Measurements from ENCODE around the gene YPEL1.

Gene YPEL1

DNA sequence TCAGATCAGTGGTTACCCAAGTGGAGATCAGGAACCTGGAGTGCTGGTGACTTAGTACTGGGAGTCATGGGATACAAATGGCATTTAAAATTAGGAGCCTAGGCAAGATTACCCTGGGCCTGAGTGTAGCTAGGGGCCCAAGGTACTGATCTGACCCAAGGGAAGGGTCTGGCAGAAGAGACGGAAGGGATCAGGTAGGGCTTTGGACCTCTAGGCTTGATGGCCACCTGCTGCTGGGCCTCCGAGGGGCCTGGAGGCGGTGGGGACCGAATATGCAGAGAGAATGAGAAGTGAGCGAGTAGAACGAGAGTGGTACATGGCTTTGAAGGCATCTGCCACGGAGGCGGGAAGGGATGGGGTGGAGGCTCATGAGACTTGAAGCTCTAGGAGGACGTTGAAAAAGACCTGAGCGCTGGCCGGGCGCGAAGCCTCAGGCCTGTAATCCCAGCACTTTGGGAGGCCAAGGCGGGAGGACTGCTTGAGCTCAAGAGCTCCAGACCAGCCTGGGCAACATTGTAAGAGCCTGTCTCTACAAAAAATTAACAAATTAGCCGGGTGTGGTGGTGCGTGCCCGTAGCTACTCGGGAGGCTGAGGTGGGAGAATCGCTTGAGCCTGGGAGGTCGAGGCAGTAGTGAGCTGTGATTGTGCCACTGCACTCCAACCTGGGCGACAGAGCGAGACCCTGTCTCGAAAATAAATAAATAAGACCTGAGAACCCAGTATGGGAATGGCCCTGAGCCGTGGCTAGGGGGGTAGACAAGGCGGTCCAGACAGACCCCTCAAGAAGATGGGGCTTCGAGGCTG is 70.3 kb downstream of the YPEL1 start:
- in situ Hi-C loops (cut with HindIII; ENCODE audit: low sequenced_read_pairs): no loop called here

DNA sequence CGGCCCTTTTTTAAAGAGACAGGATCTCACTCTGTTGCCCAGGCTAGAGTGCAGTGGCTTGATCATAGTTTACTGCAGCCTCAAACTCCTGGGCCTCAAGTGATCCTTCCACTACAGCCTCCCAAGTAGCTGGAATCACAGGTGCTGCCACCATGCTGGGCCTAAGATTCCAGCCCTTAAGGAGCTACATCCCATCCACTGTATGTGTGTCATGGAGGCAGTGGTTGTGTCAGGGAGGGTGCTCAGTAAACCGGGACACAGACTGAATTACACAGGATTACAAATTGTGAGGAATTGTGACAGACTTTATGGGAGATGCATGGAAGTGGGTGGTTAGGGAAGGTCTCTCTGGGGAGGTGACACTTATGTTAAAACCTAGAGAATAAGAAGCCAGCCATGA is 71.9 kb downstream of the YPEL1 start:
- in situ Hi-C loops (cut with HindIII; ENCODE audit: low sequenced_read_pairs): no loop called here

DNA sequence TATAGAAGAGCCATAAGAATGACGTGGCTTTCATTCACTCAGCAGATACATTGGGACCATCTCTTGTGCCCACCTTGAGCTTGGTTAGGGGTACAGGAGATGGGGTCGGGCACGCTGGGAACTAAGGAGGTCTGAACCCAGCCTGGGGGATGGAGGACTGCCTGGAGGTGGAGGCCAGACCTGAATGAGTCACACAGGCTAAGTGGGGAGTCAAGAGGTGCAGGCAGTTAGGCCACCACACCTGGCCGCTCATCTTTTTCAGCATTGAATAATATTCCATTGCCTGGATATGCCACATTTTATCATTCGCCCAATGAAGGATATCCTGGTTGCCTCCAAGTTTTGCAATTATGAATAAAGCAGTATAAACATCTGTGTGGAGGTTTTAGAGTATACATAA is 73.6 kb downstream of the YPEL1 start:
- in situ Hi-C loops (cut with HindIII; ENCODE audit: low sequenced_read_pairs): no loop called here

DNA sequence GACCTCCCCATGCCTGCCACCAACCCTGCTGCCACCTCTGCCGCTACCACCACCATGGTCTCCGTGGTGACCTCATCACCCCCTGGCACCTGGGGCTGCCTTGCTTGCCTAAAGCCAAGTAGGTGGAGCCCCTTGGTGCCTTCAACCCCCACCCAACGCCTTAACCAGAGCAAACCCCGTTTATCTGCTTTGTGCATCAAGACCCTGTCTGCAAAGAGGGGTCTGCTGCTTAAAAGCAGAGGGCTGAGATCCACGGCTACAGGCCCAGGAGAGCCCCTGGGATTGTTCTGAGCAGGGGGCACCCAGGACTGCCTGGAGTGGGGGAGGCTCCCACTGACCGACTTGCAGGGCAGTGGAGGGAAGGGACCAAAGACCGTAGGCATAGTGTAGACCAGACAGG is 74.7 kb downstream of the YPEL1 start:
- in situ Hi-C loops (cut with HindIII; ENCODE audit: low sequenced_read_pairs): no loop called here

DNA sequence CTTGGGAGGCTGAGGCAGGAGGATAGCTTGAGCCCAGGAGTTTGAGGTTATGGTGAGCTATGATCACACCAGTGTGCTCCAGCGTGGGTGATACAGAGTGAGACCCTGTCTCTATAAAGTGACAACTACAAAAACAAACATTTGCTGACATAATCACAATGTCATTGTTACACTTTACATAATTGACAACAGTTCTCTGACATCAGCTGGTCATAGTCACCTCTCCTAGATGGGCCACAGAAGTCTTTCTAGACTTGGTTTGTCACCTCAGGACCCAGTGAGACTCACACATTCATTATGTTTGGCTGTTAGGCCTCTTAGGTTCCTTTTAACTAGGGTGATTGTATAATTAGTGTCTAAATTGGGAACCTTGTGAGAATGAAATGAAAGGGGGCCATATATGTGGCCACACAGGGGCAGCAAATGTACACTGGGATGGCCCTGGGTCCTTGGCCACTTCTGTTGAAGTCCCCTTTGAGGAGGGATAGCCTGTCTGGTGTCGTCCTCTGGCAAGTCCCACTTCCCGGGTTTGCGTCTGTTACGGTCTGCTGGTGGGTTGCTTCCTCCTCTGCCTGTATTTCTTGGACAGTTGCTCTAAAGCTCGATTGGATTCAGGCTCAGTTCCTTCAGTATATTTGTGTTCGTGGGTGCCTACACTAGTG is 75.6 kb downstream of the YPEL1 start:
- in situ Hi-C loops (cut with HindIII; ENCODE audit: low sequenced_read_pairs): no loop called here

DNA sequence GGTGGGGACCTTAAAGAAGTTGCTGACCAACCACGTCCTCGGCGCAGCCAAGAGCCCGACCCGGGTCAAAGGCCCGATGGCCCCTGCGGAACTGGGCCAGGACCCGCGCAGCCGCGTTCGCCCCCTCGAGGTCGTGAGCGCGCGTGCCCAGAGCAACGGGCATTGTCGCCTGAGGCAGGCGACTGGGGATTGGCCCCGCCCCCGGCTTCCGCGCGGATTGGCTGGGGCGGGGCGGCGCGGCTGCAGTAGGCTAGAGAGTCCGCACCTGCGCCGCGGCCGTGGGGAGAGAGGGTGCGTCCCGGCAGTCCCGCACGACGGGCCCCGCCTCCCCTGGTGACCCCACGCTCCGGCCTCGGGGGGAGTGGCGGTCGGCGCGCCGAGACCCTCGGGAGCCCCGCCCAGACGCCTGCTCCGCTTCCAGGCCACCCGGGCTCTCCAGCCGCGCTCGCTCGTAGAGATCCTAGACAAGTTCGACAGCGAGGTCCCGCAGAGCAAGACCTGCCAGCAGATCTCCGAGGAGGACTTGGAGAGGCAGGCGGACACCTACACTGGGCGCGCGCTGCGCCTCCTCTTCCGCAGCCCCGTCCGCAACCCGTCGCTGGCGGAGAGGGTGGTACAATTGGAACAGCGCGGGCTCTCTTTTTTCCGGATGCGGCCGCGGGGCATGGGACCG is 78.1 kb downstream of the YPEL1 start:
- in situ Hi-C loops (cut with HindIII; ENCODE audit: low sequenced_read_pairs): no loop called here

DNA sequence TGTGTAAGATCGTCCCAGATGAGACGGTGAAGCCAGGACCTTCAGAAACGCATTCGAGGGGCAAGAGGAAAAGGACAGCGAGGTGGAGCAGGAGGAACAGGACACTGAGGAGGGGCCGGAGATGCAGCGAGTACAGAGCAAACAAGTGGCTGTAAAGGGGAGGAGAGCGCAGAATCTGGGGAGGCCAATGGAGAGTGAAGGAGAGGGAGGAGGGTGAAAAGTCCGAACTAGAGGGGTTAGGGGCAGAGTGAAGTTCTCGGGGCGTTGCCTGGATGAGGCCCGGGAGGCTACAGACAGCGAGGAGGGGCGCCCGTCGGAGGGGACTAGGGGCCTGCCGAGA is 78.6 kb downstream of the YPEL1 start:
- in situ Hi-C loops (cut with HindIII; ENCODE audit: low sequenced_read_pairs): no loop called here

DNA sequence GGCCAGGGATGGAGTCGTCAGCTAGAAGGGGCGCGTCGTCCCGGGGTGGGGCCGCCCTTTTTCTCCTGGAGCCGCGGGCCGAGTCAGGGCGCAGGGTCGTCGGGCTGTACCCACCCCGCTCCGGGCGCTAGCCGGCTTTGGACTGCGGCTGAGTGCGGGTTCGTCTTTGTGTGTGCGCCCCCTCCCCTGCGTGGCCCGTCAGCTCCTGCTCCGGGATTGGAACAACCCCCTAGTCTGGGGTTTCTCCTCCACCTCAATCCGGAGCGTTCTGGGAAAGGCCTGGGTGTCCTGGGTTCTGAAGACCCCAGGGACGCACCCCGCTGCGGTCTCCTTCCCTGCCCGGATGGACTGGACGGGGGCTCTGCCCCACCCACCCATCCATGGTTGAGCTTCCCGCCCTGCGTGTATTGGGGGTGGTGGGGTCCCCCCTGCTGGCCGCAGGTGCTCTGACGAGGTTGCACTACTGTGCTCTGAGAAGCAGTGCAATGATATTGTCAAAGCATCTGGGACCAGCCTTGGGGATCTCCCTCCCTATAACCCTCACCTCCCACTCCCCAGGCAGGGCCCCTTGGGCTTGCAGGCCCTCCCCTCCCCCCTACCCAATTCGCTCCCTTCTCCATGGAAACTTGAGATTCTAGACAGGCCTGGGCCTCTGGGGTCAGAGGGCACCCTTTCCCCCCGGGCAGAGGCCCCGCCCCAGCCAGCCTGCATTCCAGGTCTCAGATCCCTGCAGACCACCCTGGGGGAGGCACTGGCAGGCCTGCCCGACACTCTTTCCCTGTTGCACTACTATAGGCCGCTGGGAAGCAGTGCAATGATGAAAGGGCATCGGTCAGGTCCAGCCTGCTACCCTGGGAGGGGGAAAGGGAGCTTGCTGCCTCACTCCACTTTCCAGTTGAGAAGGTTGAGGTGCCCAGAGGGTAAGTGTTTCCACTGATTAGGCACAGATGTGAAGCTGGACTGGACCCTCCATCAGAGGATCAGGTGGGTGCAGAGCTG is 82.7 kb downstream of the YPEL1 start:
- in situ Hi-C loops (cut with HindIII; ENCODE audit: low sequenced_read_pairs): no loop called here

DNA sequence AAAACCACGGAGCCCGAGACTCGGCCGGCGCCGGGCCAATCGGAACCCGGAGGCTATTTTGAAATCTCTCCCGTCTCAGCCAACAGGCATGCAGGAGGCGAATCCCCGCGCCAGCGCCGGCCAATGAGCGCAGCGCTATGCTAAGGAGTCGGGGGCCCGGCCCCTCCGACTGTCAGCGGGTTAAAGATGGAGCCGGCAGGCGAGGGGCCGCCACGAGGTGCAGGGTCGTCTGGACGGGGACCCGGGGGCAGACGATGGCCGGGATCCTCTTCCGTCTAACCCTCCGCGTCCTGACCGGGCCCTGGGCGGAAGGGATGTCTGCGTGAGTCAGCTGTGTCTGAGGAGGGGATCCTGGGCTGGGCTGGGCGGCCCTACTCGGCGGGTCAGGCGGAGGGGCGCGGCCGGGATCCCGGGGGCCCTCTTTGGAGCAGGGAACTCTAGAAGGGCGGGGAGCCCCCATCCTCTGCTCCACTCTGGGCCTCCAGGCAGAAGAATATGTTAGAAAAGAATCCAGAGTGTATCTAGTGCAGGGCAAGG is 83.5 kb downstream of the YPEL1 start:
- in situ Hi-C loops (cut with HindIII; ENCODE audit: low sequenced_read_pairs): no loop called here

DNA sequence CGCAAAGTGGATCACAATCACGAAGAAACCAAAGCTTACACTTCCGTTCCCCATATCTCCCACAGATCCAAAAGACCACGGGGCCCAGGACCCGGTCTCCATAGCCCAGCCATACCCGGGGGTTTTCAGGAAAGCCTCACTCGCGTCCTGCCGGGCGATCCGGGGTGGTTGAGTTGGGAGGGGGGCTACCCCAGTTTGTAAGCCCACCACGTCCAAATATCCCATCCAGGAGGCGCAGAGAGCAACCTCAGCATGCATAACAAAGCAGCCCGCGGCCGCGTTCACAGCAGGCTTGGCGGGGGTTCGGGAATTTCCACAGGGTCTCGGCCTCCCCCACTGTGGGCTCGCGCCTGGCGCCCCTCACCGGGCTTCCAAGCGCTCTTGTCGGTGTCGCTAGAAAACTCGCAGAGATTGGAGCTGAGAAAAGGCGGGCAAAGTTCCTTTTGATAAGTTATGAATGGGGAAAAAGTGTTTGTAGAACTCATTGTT is 84.0 kb downstream of the YPEL1 start:
- in situ Hi-C loops (cut with HindIII; ENCODE audit: low sequenced_read_pairs): no loop called here

DNA sequence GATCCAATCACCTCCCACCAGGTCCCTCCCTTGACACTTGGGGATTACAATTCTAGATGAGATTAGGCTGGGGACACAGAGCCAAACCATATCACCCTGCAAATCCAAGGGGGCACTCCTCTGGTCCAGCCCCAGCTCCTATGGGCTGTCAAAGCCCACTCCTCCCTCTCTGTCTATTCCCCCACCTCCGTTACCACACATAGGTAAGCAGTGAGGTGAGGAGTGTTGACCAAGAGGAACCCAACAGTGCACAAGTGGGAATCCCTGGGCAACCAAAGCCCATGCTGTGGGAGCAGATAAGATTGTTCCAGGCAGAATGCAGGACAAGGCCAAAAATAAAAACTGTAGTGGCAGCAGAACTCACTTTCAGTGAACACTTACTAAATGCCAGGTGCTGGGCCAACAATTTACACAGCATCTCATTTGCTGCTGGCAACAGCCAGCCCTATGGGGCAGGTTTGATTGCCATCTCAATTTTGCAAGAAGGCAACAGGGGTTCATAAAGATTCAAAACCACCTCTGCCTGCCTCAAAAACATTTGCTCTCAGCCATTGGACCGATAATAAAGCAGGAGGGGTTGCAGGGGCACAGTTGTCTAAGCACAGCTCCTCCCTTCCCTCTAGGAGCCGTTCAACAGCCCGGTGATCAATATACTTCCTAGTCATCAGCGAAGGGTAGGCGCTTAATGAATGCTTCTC is 84.6 kb downstream of the YPEL1 start:
- in situ Hi-C loops (cut with HindIII; ENCODE audit: low sequenced_read_pairs): no loop called here

DNA sequence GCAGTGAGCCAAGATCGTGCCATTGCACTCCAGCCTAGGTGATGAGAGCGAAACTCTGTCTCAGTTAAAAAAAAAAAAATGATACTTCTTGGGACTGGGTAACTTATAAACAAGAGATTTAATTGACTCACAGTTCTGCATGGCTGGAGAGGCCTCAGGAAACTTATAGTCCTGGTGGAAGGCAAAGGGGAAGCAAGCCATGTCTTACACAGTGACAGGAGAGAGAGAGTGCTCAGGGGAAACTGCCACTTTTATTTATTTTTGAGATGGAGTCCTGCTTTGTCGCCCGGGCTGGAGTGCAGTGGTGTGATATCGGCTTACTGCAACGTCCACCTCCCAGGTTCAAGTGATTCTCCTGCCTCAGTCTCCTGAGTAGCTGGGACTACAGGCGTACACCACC is 85.3 kb downstream of the YPEL1 start:
- in situ Hi-C loops (cut with HindIII; ENCODE audit: low sequenced_read_pairs): no loop called here

All from endothelial cell of hepatic sinusoid (primary cell).